ENCODE results near the gene BCAP29. TPM values are rescaled to one million over a fixed set of nuclear protein-coding genes. Genes with fewer than 3 reads are reported as not detected.
A peak's percentile ranks its signal among the peaks of the same experiment; 100 is the strongest.
"Not testable (repeated sequence)": the region's sequence is repeated elsewhere in the genome, so short reads cannot be mapped to it uniquely, and the experiment has no call there.

BCAP29 gene, protein sequence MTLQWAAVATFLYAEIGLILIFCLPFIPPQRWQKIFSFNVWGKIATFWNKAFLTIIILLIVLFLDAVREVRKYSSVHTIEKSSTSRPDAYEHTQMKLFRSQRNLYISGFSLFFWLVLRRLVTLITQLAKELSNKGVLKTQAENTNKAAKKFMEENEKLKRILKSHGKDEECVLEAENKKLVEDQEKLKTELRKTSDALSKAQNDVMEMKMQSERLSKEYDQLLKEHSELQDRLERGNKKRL
- 10 to 100 TPM; 29.6 to 97.0 (median 62.2) TPM for total RNA-seq

DNA sequence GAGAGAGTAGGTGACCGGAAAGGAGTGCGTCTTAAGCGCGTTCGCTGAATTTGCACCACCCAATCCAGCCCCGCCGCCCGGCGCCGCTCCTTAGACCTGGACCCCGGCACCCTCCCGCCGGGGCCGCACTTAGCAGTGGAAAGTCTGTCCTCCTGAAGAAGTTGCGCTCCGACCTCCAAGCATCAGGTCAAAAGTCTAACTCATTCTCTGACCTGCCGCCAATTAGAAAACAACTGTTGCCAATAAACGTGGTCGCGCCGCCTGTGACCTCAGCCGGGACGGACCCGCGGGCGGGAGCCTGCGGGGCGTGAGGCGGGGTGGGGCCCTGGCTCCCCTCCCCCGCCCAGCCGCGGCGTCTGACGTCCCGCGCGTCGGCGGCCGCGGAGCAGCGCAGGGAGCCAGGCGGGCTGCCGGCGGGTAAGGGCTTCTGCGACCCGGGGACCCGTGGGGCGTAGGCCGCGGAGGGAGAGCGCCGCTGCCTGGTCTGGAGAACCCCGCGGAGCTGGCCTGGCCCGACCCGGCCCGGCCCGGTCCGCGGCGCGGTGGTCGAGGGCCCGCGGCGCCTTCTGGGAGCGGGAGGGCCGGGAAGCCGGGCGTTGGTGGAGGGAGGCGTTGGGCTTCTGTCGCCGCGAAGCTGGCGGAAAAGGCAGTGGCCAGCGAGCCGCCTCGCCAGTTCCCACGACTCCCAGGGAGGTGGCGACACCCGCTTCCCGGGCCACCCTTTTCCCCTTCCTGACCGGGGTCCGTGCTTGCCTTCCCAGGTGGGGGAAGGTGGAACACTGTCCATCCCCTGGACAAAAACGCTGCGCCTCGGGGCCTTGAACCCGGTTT lies at the start of gene BCAP29:
BCAP29 (plus strand) TSS at position 362 of the 831 bp plus-strand sequence. CDS start 527 bp downstream, outside the sequence.
- Histone ChIP-seq H3K27ac (peak within 1 kb of the TSS; percentile 92 to 99 (median 95)), H3K9me3 (no peaks in the 10 kb centered on the region), H3K36me3 (peaks cover 0 to 10% (median under 1%) of the 10 kb centered on the region in 4 donors), H3K4me3 (peak within 1 kb of the TSS; percentile 65 to 86 (median 76)), H3K4me1 (peaks cover 9 to 31% (median 27%) of the 10 kb centered on the region in 4 donors), H3K27me3 (no peaks in the 10 kb centered on the region)
- 0 to 1% methylated on average over 33 to 69 of the region's 89 CpGs for WGBS, 2 donors
- DNase-seq (peak; percentile 78 to 95), ATAC-seq (ENCODE audit: low FRiP score in 2 of 2) (peak; percentile 96 to 99)
- TF ChIP-seq POLR2A (IDR thresholded peaks at IDR 0.05) (peak in 3 of 4 donors; percentile 80 to 95 (median 95)), POLR2AphosphoS5 (IDR thresholded peaks at IDR 0.05) (peak in 1 of 2 donors; percentile 71), EP300 (IDR thresholded peaks at IDR 0.05) (no peak)
- TF ChIP-seq, protein P1, sequence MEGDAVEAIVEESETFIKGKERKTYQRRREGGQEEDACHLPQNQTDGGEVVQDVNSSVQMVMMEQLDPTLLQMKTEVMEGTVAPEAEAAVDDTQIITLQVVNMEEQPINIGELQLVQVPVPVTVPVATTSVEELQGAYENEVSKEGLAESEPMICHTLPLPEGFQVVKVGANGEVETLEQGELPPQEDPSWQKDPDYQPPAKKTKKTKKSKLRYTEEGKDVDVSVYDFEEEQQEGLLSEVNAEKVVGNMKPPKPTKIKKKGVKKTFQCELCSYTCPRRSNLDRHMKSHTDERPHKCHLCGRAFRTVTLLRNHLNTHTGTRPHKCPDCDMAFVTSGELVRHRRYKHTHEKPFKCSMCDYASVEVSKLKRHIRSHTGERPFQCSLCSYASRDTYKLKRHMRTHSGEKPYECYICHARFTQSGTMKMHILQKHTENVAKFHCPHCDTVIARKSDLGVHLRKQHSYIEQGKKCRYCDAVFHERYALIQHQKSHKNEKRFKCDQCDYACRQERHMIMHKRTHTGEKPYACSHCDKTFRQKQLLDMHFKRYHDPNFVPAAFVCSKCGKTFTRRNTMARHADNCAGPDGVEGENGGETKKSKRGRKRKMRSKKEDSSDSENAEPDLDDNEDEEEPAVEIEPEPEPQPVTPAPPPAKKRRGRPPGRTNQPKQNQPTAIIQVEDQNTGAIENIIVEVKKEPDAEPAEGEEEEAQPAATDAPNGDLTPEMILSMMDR (IDR thresholded peaks at IDR 0.05) = peak in 4 of 6 experiments; percentile 8 to 52 (median 32)

DNA sequence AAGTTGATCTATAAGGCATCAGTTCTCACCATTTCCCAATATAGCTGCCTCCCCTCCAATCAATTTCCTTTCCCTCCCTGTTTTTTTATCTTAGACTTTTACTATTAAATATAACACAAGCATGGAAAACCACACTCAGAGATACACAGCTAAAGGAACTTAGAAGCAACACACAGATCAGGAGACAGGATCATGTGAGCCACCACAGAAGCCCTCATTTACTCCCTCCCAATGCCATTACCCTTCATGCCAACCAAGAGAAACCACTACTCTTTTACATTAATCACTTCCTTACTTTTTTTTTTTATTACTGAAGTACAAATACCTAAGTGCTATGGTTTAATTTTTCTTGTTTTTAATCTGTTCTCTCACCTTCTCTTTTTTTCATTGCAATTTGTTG lies 49.3 kb upstream of the BCAP29 start:
- Histone ChIP-seq H3K4me3 (no peak overlapping the region), H3K27me3 (no peaks in the 10 kb centered on the region), H3K4me1 (no peaks in the 10 kb centered on the region), H3K36me3 (peaks cover 0 to 16% (median 0%) of the 10 kb centered on the region in 4 donors), H3K9me3 (no peaks in the 10 kb centered on the region), H3K27ac (no peak overlapping the region)
- ATAC-seq (ENCODE audit: low FRiP score in 2 of 2) = no peak
- TF ChIP-seq EP300 (IDR thresholded peaks at IDR 0.05) = no peak
- TF ChIP-seq, protein P1 (IDR thresholded peaks at IDR 0.05) = no peak
- no peak for TF ChIP-seq POLR2A (IDR thresholded peaks at IDR 0.05)
- no peak for TF ChIP-seq POLR2AphosphoS5 (IDR thresholded peaks at IDR 0.05)
- DNase-seq = no peak

DNA sequence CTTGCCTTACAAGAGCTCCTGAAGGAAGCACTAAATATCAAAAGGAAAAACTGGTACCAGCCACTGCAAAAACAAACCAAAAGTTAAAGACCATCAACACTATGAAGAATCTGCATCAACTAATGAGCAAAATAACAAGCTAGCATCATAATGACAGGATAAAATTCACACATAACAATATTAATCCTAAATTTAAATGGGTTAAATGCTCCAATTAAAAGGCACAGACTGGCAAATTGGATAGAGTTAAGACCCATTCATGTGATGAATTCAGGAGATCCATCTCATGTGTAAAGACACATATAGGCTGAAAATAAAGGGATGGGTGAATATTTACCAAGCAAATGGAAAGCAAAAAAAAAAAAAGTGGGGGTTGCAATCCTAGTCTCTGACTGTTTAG lies 45.9 kb upstream of the BCAP29 start:
- H3K27me3 ChIP-seq = no peaks in the 10 kb centered on the region
- TF ChIP-seq EP300 (IDR thresholded peaks at IDR 0.05) (no peak), POLR2A (IDR thresholded peaks at IDR 0.05) (no peak), POLR2AphosphoS5 (IDR thresholded peaks at IDR 0.05) (no peak)
- TF ChIP-seq, protein P1 (IDR thresholded peaks at IDR 0.05) = no peak
- no peak for ATAC-seq (ENCODE audit: low FRiP score in 2 of 2)
- no peaks in the 10 kb centered on the region for H3K4me1 ChIP-seq
- peaks cover 0 to 14% (median 0%) of the 10 kb centered on the region in 4 donors for H3K36me3 ChIP-seq
- no peak overlapping the region for H3K27ac ChIP-seq
- no peaks in the 10 kb centered on the region for H3K9me3 ChIP-seq
- DNase-seq = no peak
- no peak overlapping the region for H3K4me3 ChIP-seq

DNA sequence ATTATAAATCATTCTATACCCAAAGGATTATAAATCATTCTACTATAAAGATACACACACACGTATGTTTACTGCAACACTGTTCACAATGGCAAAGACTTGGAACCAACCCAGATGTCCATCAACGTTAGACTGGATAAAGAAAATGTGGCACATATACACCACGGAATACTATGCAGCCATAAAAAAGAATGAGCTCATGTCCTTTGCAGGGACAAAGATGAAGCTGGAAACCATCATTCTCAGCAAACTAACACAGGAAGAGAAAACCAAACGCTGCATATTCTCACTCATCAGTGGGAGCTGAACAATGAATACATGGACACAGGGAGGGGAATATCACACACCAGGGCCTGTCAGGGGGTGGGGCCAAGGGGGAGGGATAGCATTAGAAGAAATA lies 42.8 kb upstream of the BCAP29 start:
- H3K27ac ChIP-seq; H3K4me1 ChIP-seq; ATAC-seq (ENCODE audit: low FRiP score in 2 of 2); H3K9me3 ChIP-seq; H3K4me3 ChIP-seq; DNase-seq; H3K27me3 ChIP-seq: not testable (repeated sequence)
- WGBS, 2 donors = 91 to 93% methylated on average over 4 of the region's 4 CpGs
- H3K36me3 ChIP-seq = peaks cover 0 to 20% (median 1%) of the 10 kb centered on the region in 4 donors

DNA sequence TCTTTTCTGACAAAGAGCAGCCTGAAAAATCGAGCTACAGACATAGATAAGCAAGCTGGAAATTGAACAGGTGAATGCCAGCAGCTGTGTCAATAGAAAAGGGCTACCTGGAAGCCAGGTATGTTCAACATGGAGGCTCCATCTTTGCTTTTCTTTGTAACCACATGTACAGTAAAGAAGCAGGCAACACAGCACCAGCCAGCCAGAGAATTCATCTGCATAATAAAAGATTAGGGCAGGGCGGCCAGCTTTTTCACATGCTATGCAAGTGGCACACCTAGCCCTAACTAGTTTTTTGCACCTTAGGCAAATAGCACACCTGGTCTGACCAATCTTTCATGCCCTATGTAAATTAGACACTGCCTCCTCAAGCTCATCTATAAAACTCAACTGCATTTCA lies 42.0 kb upstream of the BCAP29 start:
- Histone ChIP-seq H3K9me3 (no peaks in the 10 kb centered on the region), H3K27me3 (no peaks in the 10 kb centered on the region), H3K4me1 (no peaks in the 10 kb centered on the region), H3K27ac (no peak overlapping the region), H3K36me3 (peaks cover 0 to 19% (median 1%) of the 10 kb centered on the region in 4 donors), H3K4me3 (no peak overlapping the region)
- TF ChIP-seq, protein P1 (IDR thresholded peaks at IDR 0.05) = no peak
- TF ChIP-seq POLR2AphosphoS5 (IDR thresholded peaks at IDR 0.05) (no peak), EP300 (IDR thresholded peaks at IDR 0.05) (no peak), POLR2A (IDR thresholded peaks at IDR 0.05) (no peak)
- DNase-seq (no peak), ATAC-seq (ENCODE audit: low FRiP score in 2 of 2) (no peak)
- WGBS, 2 donors = 70 to 84% methylated on average over 2 of the region's 2 CpGs

Measured in upper lobe of left lung (tissue), 6 donors.